NCI-H1048 (cell line): ENCODE measurements around the gene STARD5.

Source experiments
- DNase-seq: peaks from one replicate; lab custom pipeline; 2025; lab: John Stamatoyannopoulos, UW

Gene STARD5

GRCh38 chr15:81292523-81293001 is 31.4 kb downstream of the STARD5 start:
- no peak for DNase-seq

GRCh38 chr15:81291916-81292522 is 31.9 kb downstream of the STARD5 start:
- no peak for DNase-seq

- no peak for DNase-seq
These were observed 34.0 kb downstream of the STARD5 start for GRCh38 chr15:81289910-81290309.

GRCh38 chr15:81288616-81289015 is 35.3 kb downstream of the STARD5 start:
- no peak for DNase-seq

GRCh38 chr15:81288040-81288439 is 35.9 kb downstream of the STARD5 start:
- no peak for DNase-seq

- no peak for DNase-seq
These were observed 37.3 kb downstream of the STARD5 start for GRCh38 chr15:81286621-81287121.

GRCh38 chr15:81285461-81285860 is 38.5 kb downstream of the STARD5 start:
- no peak for DNase-seq

GRCh38 chr15:81284256-81285031 is 39.5 kb downstream of the STARD5 start:
- DNase-seq, result no peak

GRCh38 chr15:81282911-81283310 is 41.0 kb downstream of the STARD5 start:
- DNase-seq, result no peak

- DNase-seq, result no peak
These were observed 41.4 kb downstream of the STARD5 start for GRCh38 chr15:81282606-81282895.

GRCh38 chr15:81281766-81282605 is 42.0 kb downstream of the STARD5 start:
- no peak for DNase-seq

GRCh38 chr15:81281456-81281735 is 42.5 kb downstream of the STARD5 start:
- no peak for DNase-seq

GRCh38 chr15:81280696-81281455 is 43.1 kb downstream of the STARD5 start:
- DNase-seq, result no peak

- DNase-seq, result no peak
These were observed 44.1 kb downstream of the STARD5 start for GRCh38 chr15:81279621-81280485.

- no peak for DNase-seq
These were observed 45.5 kb downstream of the STARD5 start for GRCh38 chr15:81278306-81279029.

GRCh38 chr15:81277851-81278250 is 46.1 kb downstream of the STARD5 start:
- no peak for DNase-seq

GRCh38 chr15:81276967-81277366 is 47.0 kb downstream of the STARD5 start:
- no peak for DNase-seq

- DNase-seq, result no peak
These were observed 48.1 kb downstream of the STARD5 start for GRCh38 chr15:81275711-81276392.

GRCh38 chr15:81274931-81275707 is 48.8 kb downstream of the STARD5 start:
- peak; percentile 44 for DNase-seq
